IMR-90 (cell line): Measurements from ENCODE around the gene TENM3. TPM values are rescaled to one million over a fixed set of nuclear protein-coding genes. Genes with fewer than 3 reads are reported as not detected.

ENCODE experiments used
- ATAC-seq: fragments of 200-7000 bp; cut with Tn5 transposase; 2 replicates; pipeline ENCODE4 v1.9.1; 2020; ENCODE audit warnings: low read depth, mild to moderate bottlenecking, moderate library complexity
- BruUV-seq: library from RNA; stranded (reverse); fragments of 400-500 nt; replicated peaks from 2 replicates; lab custom pipeline; 2021; lab: Mats Ljungman, UMichigan
- CTCF ChIA-PET: fragments of 300-600 bp; formaldehyde crosslinking; extraction: SDS; loops from one replicate; lab custom pipeline; 2021; ENCODE audit warnings: antibody characterized with exemption; lab: Yijun Ruan, JAX
- POLR2A ChIA-PET: fragments of 300-600 bp; sonication (Branson Sonifier 250); formaldehyde crosslinking; loops from one replicate; lab custom pipeline; 2022; ENCODE audit warnings: antibody characterized with exemption; ENCODE audit not compliant: unreplicated experiment; lab: Charles Lee
- DNase-seq: peaks from one replicate; pipeline ENCODE4 v3.0.0; 2013
- H2AFZ ChIP-seq: replicated peaks from 2 replicates; pipeline ENCODE3; 2013; ENCODE audit warnings: low read length, mild to moderate bottlenecking; ENCODE audit not compliant: poor library complexity
- H2AK5ac ChIP-seq: 2 replicates; pipeline ENCODE4 v1.6.1; 2013; ENCODE audit warnings: low read depth, low read length, inconsistent platforms
- H2AK9ac ChIP-seq: replicated peaks from 2 replicates; pipeline ENCODE3; 2013; ENCODE audit warnings: mild to moderate bottlenecking, low read depth, low read length, moderate library complexity; ENCODE audit not compliant: poor library complexity
- H2BK120ac ChIP-seq: 2 replicates; pipeline ENCODE4 v1.6.1; 2013; ENCODE audit warnings: low read depth, low read length, inconsistent platforms
- H2BK15ac ChIP-seq: 3 replicates; pipeline ENCODE4 v1.6.1; 2013; ENCODE audit warnings: low read depth, low read length, inconsistent platforms
- H2BK20ac ChIP-seq: 2 replicates; pipeline ENCODE4 v1.6.1; 2013; ENCODE audit warnings: low read depth, mild to moderate bottlenecking, inconsistent platforms, low read length, moderate library complexity
- H2BK5ac ChIP-seq: 2 replicates; pipeline ENCODE4 v1.6.1; 2013; ENCODE audit warnings: mild to moderate bottlenecking, low read depth, low read length, inconsistent platforms; ENCODE audit not compliant: poor library complexity, severe bottlenecking
- H3K14ac ChIP-seq: replicated peaks from 2 replicates; pipeline ENCODE4 v1.6.1; 2013; ENCODE audit warnings: low read depth, low read length, inconsistent platforms
- H3K18ac ChIP-seq: 2 replicates; pipeline ENCODE4 v1.6.1; 2013; ENCODE audit warnings: low read depth, low read length, control low read depth
- H3K23ac ChIP-seq: 2 replicates; pipeline ENCODE4 v1.6.1; 2013; ENCODE audit warnings: low read depth, low read length, inconsistent platforms
- H3K27ac ChIP-seq: 2 replicates; pipeline ENCODE4 v1.5.1; 2013; ENCODE audit warnings: mild to moderate bottlenecking, control low read depth, low read length; ENCODE audit not compliant: insufficient read depth
- H3K27me3 ChIP-seq: 2 replicates; pipeline ENCODE4 v1.6.1; 2013; ENCODE audit warnings: low read length; ENCODE audit not compliant: control insufficient read depth, insufficient read depth
- H3K36me3 ChIP-seq: 2 replicates; pipeline ENCODE4 v1.6.1; 2013; ENCODE audit warnings: low read length, mixed read lengths; ENCODE audit not compliant: control insufficient read depth, insufficient read depth
- H3K4ac ChIP-seq: 2 replicates; pipeline ENCODE4 v1.6.1; 2013; ENCODE audit warnings: low read depth, low read length, inconsistent platforms
- H3K4me1 ChIP-seq: 2 replicates; pipeline ENCODE4 v1.6.1; 2013; ENCODE audit warnings: low read length, mixed read lengths; ENCODE audit not compliant: control insufficient read depth, insufficient read depth
- H3K4me2 ChIP-seq: 2 replicates; pipeline ENCODE4 v1.6.1; 2013; ENCODE audit warnings: low read depth, mild to moderate bottlenecking, control low read depth, low read length, moderate library complexity
- H3K4me3 ChIP-seq: 2 replicates; pipeline ENCODE4 v1.5.1; 2013; ENCODE audit warnings: low read depth, mild to moderate bottlenecking, control low read depth, low read length, moderate library complexity; ENCODE audit not compliant: insufficient read depth
- H3K56ac ChIP-seq: 2 replicates; pipeline ENCODE4 v1.6.1; 2013; ENCODE audit warnings: low read length, inconsistent platforms; ENCODE audit not compliant: insufficient read depth; ENCODE audit errors: extremely low read depth
- H3K79me1 ChIP-seq, 2 experiments: 2 replicates each; pipeline ENCODE4 v1.6.1; 2013; ENCODE audit warnings: low read length in 2 of 2, inconsistent platforms in 1 of 2, low read depth in 1 of 2
- H3K9ac ChIP-seq: 2 replicates; pipeline ENCODE4 v1.6.1; 2013; ENCODE audit warnings: low read depth, low read length, control low read depth
- H3K9me1 ChIP-seq: 2 replicates; pipeline ENCODE4 v1.6.1; 2013; ENCODE audit warnings: low read length, inconsistent platforms; ENCODE audit not compliant: insufficient read depth
- H3K9me3 ChIP-seq: 2 replicates; pipeline ENCODE4 v1.6.1; 2013; ENCODE audit warnings: low read length; ENCODE audit not compliant: control insufficient read depth, insufficient read depth
- H4K20me1 ChIP-seq: 2 replicates; pipeline ENCODE4 v1.6.1; 2013; ENCODE audit warnings: low read length, inconsistent platforms; ENCODE audit not compliant: insufficient read depth
- H4K5ac ChIP-seq: 2 replicates; pipeline ENCODE4 v1.6.1; 2013; ENCODE audit warnings: mild to moderate bottlenecking, low read depth, low read length, control low read depth
- H4K8ac ChIP-seq, 2 experiments: 2 replicates each; pipeline ENCODE4 v1.6.1; 2013; ENCODE audit warnings: low read depth in 2 of 2, low read length in 2 of 2, control low read depth in 1 of 2, inconsistent platforms in 1 of 2
- H4K91ac ChIP-seq: 2 replicates; pipeline ENCODE4 v1.6.1; 2013; ENCODE audit warnings: low read depth, low read length, inconsistent platforms; ENCODE audit not compliant: insufficient read depth
- BHLHE40 ChIP-seq: fragments of 150-350 bp; IDR thresholded peaks from 2 replicates; pipeline ENCODE4 v1.6.1; 2016; ENCODE audit warnings: mild to moderate bottlenecking, low read depth, low read length
- CEBPB ChIP-seq: IDR thresholded peaks from 2 replicates; pipeline ENCODE4 v1.6.1; 2012; ENCODE audit warnings: low read depth, low read length, improper control_type of control experiment
- CHD1 ChIP-seq: IDR thresholded peaks from 2 replicates; pipeline ENCODE4 v1.6.1; 2012; ENCODE audit warnings: low read depth, low read length, improper control_type of control experiment
- FOS ChIP-seq: fragments of 150-350 bp; IDR thresholded peaks from 2 replicates; pipeline ENCODE4 v1.6.1; 2016; ENCODE audit warnings: low read depth, low read length
- MAFK ChIP-seq: IDR thresholded peaks from 2 replicates; pipeline ENCODE4 v1.6.1; 2012; ENCODE audit warnings: low read depth, low read length, improper control_type of control experiment
- MAZ ChIP-seq: IDR thresholded peaks from 2 replicates; pipeline ENCODE4 v1.6.1; 2012; ENCODE audit warnings: low read depth, mild to moderate bottlenecking, low read length, improper control_type of control experiment, moderate library complexity, borderline replicate concordance
- MXI1 ChIP-seq: IDR thresholded peaks from 2 replicates; pipeline ENCODE4 v1.6.1; 2012; ENCODE audit warnings: low read depth, mild to moderate bottlenecking, low read length, moderate library complexity, borderline replicate concordance
- NFE2L2 ChIP-seq: fragments of 150-350 bp; IDR thresholded peaks from 2 replicates; pipeline ENCODE4 v1.6.1; 2016; ENCODE audit warnings: low read depth, mild to moderate bottlenecking, low read length
- POLR2A ChIP-seq: IDR thresholded peaks from 2 replicates; pipeline ENCODE4 v1.6.1; 2012; ENCODE audit warnings: mild to moderate bottlenecking, low read depth, low read length
- RAD21 ChIP-seq: IDR thresholded peaks from 2 replicates; pipeline ENCODE4 v1.6.1; 2012; ENCODE audit warnings: low read length, improper control_type of control experiment
- RCOR1 ChIP-seq: IDR thresholded peaks from 2 replicates; pipeline ENCODE4 v1.6.1; 2012; ENCODE audit warnings: mild to moderate bottlenecking, low read length, improper control_type of control experiment; ENCODE audit not compliant: insufficient replicate concordance
- RFX5 ChIP-seq: IDR thresholded peaks from 2 replicates; pipeline ENCODE4 v1.8.0; 2012; ENCODE audit warnings: low read depth, mild to moderate bottlenecking, low read length, moderate library complexity
- SMC3 ChIP-seq: fragments of 150-350 bp; IDR thresholded peaks from 2 replicates; pipeline ENCODE4 v1.6.1; 2016; ENCODE audit warnings: low read depth, mild to moderate bottlenecking, antibody characterized with exemption, low read length, moderate library complexity
- WGBS, 2 experiments: methylation state at CpG; one replicate each; pipeline versions ENCODE4 v1.1.5 to v1.1.7; 2013; ENCODE audit warnings: missing lambda C conversion rate in 2 of 2; ENCODE audit not compliant: insufficient read length in 1 of 2; ENCODE audit errors: extremely low coverage in 2 of 2; 5-methylcytosine and 5-hydroxymethylcytosine counted together
- dilution Hi-C: fragments of 300-500 bp; cut with HindIII; formaldehyde crosslinking; loops from one replicate; pipeline ENCODE4 v1.14.3; 2018; ENCODE audit warnings: low sequenced_read_pairs; ENCODE audit not compliant: unreplicated experiment
- in situ Hi-C: fragments of 300-500 bp; cut with MboI; formaldehyde crosslinking; loops from 3 replicates; pipeline ENCODE4 v1.14.3; 2019; ENCODE audit warnings: low sequenced_read_pairs, inconsistent platforms, mixed read lengths
- intact Hi-C: fragments of 100-400 bp; cut with micrococcal nuclease; formaldehyde crosslinking; loops from 2 replicates; pipeline ENCODE4 v1.10.0; 2022
- polyA plus RNA-seq, 3 experiments: library from polyadenylated mRNA; depleted of rRNA; stranded (reverse); fragments of >200 nt; gene quantifications; 2 replicates each; pipeline ENCODE4 v1.2.3, GENCODE V29; 2012; ENCODE audit warnings: low replicate concordance in 1 of 3
- total RNA-seq: library from RNA; depleted of rRNA; stranded (reverse); fragments of >200 nt; gene quantifications from 2 replicates; pipeline ENCODE4 v1.2.3, GENCODE V29; 2012
- TF ChIP-seq, protein P1 (sequence below): conservative IDR thresholded peaks from 2 replicates; pipeline ENCODE4 v1.5.1; 2012; ENCODE audit warnings: mild to moderate bottlenecking, low read depth, low read length, improper control_type of control experiment
- TF ChIP-seq, protein P2 (sequence below): fragments of 150-350 bp; IDR thresholded peaks from 2 replicates; pipeline ENCODE4 v1.6.1; 2017; ENCODE audit warnings: mild to moderate bottlenecking, antibody characterized with exemption, low read length, low read depth
- TF ChIP-seq, protein P3 (sequence below): fragments of 150-350 bp; IDR thresholded peaks from 2 replicates; pipeline ENCODE4 v1.6.1; 2016; ENCODE audit warnings: low read depth, mild to moderate bottlenecking, low read length, moderate library complexity, borderline replicate concordance

Gene TENM3
- total and polyA plus RNA-seq, 2 of the 4 experiments (the other 2 are of a cell fraction), result 29.9 to 173 TPM

DNA sequence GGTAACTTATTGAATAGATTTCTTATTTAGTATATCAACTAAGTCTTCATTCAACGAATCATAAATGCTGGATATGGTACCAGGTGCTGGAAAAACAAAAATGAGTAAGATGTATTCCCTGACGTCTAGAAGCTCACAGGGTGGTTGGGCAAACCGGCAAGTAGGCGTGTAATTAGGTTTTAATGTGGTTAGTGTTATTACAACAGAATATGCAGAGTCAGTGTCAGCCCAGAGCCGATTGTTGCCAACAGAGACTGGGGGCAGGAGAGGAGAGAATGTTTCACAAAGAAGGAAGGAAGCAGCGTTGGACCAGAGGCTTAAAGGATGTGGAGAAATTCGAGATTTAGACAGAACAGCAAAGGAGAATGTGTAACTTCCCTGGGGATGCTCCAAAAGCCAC is 111.7 kb downstream of the TENM3 start:
- H3K36me3 ChIP-seq, result no peaks in the 10 kb centered on the region
- H3K14ac ChIP-seq, result no peak overlapping the region
- H3K4me3 ChIP-seq, result no peak overlapping the region
- no peaks in the 10 kb centered on the region for H4K20me1 ChIP-seq
- in situ Hi-C loops, result no loop called here
- intact Hi-C loops, result no loop called here
- H3K4me1 ChIP-seq, result no peaks in the 10 kb centered on the region
- no peak overlapping the region for H2AK5ac ChIP-seq
- no peak overlapping the region for H4K5ac ChIP-seq
- H3K79me1 ChIP-seq, result no peaks in the 10 kb centered on the region
- no peaks in the 10 kb centered on the region for H3K27me3 ChIP-seq
- no peak overlapping the region for H2AFZ ChIP-seq
- H3K23ac ChIP-seq, result no peak overlapping the region
- no peak overlapping the region for H2AK9ac ChIP-seq
- no peak overlapping the region for H2BK20ac ChIP-seq
- no peak overlapping the region for H3K18ac ChIP-seq
- H4K91ac ChIP-seq, result no peak overlapping the region
- dilution Hi-C loops, result no loop called here
- no peak overlapping the region for H2BK5ac ChIP-seq
- no peak overlapping the region for H2BK120ac ChIP-seq
- CTCF ChIA-PET, result no interaction called here
- H2BK15ac ChIP-seq, result no peak overlapping the region
- no peak overlapping the region for H4K8ac ChIP-seq
- no peaks in the 10 kb centered on the region; the same call in 1 of the 2 replicates for H3K9me1 ChIP-seq
- H3K9ac ChIP-seq, result no peak overlapping the region
- H3K4me2 ChIP-seq, result no peak overlapping the region
- TF ChIP-seq MAZ, result no peak
- TF ChIP-seq NFE2L2, result no peak
- no peak for TF ChIP-seq RFX5
- no peak for TF ChIP-seq CHD1
- TF ChIP-seq SMC3, result no peak
- TF ChIP-seq MAFK, result no peak
- TF ChIP-seq RAD21, result no peak
- TF ChIP-seq RCOR1, result no peak
- no peak for TF ChIP-seq MXI1
- no peak for TF ChIP-seq POLR2A
- TF ChIP-seq, protein P1, sequence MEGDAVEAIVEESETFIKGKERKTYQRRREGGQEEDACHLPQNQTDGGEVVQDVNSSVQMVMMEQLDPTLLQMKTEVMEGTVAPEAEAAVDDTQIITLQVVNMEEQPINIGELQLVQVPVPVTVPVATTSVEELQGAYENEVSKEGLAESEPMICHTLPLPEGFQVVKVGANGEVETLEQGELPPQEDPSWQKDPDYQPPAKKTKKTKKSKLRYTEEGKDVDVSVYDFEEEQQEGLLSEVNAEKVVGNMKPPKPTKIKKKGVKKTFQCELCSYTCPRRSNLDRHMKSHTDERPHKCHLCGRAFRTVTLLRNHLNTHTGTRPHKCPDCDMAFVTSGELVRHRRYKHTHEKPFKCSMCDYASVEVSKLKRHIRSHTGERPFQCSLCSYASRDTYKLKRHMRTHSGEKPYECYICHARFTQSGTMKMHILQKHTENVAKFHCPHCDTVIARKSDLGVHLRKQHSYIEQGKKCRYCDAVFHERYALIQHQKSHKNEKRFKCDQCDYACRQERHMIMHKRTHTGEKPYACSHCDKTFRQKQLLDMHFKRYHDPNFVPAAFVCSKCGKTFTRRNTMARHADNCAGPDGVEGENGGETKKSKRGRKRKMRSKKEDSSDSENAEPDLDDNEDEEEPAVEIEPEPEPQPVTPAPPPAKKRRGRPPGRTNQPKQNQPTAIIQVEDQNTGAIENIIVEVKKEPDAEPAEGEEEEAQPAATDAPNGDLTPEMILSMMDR, result no peak
- TF ChIP-seq, protein P2, sequence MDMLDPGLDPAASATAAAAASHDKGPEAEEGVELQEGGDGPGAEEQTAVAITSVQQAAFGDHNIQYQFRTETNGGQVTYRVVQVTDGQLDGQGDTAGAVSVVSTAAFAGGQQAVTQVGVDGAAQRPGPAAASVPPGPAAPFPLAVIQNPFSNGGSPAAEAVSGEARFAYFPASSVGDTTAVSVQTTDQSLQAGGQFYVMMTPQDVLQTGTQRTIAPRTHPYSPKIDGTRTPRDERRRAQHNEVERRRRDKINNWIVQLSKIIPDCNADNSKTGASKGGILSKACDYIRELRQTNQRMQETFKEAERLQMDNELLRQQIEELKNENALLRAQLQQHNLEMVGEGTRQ, result no peak
- no peak for TF ChIP-seq BHLHE40
- TF ChIP-seq, protein P3, sequence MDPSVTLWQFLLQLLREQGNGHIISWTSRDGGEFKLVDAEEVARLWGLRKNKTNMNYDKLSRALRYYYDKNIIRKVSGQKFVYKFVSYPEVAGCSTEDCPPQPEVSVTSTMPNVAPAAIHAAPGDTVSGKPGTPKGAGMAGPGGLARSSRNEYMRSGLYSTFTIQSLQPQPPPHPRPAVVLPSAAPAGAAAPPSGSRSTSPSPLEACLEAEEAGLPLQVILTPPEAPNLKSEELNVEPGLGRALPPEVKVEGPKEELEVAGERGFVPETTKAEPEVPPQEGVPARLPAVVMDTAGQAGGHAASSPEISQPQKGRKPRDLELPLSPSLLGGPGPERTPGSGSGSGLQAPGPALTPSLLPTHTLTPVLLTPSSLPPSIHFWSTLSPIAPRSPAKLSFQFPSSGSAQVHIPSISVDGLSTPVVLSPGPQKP, result no peak
- no peak for TF ChIP-seq CEBPB
- no peak for TF ChIP-seq FOS
- no peak for ATAC-seq
- POLR2A ChIA-PET, result no interaction called here
- no peak overlapping the region for H3K27ac ChIP-seq
- H3K56ac ChIP-seq, result no peak overlapping the region
- peak; percentile 16 for DNase-seq
- WGBS, 2 experiments, result 45% methylated on average over 6 of the region's 7 CpGs; no CpG with 5 or more reads in 1 of the 2 experiments
- no peaks in the 10 kb centered on the region for H3K9me3 ChIP-seq
- no peak overlapping the region for H3K4ac ChIP-seq
- no TSS peak for BruUV-seq
